GM18870 (cell line): ENCODE results near the gene HCN2.
"Not testable (repeated sequence)": the region's sequence is repeated elsewhere in the genome, so short reads cannot be mapped to it uniquely, and the experiment has no call there.

Experiments used
- ATAC-seq: cut with Tn5 transposase; IDR thresholded peaks from one replicate; pipeline ENCODE4 v1.9.1; 2021; ENCODE audit warnings: moderate library complexity; ENCODE audit not compliant: unreplicated experiment

HCN2 gene

GRCh38 chr19:617551-618246, 28.0 kb downstream of the HCN2 start:
- no peak for ATAC-seq

GRCh38 chr19:618247-618619, 28.6 kb downstream of the HCN2 start:
- ATAC-seq = no peak

GRCh38 chr19:618674-619285, 29.1 kb downstream of the HCN2 start:
- ATAC-seq = no peak

GRCh38 chr19:619286-620002, 29.8 kb downstream of the HCN2 start:
- no peak for ATAC-seq

- no peak for ATAC-seq
Observed at GRCh38 chr19:620166-620862, 30.6 kb downstream of the HCN2 start.

- ATAC-seq = not testable (repeated sequence)
Observed at GRCh38 chr19:621191-621590, 31.5 kb downstream of the HCN2 start.

- no peak for ATAC-seq
Observed at GRCh38 chr19:621819-622218, 32.1 kb downstream of the HCN2 start.

GRCh38 chr19:622666-623065, 33.0 kb downstream of the HCN2 start:
- ATAC-seq = no peak

- no peak for ATAC-seq
Observed at GRCh38 chr19:623175-623916, 33.7 kb downstream of the HCN2 start.

GRCh38 chr19:623974-624373, 34.3 kb downstream of the HCN2 start:
- no peak for ATAC-seq

- ATAC-seq = no peak
Observed at GRCh38 chr19:624433-625109, 34.9 kb downstream of the HCN2 start.

GRCh38 chr19:625257-625656, 35.6 kb downstream of the HCN2 start:
- no peak for ATAC-seq

GRCh38 chr19:626566-626965, 36.9 kb downstream of the HCN2 start:
- not testable (repeated sequence) for ATAC-seq

GRCh38 chr19:628168-628567, 38.5 kb downstream of the HCN2 start:
- ATAC-seq = no peak

- ATAC-seq = not testable (repeated sequence)
Observed at GRCh38 chr19:629515-629914, 39.8 kb downstream of the HCN2 start.

GRCh38 chr19:629961-630714, 40.5 kb downstream of the HCN2 start:
- ATAC-seq = no peak

GRCh38 chr19:632579-633067, 42.9 kb downstream of the HCN2 start:
- no peak for ATAC-seq

- peak; percentile 71 for ATAC-seq
Observed at GRCh38 chr19:633068-633785, 43.5 kb downstream of the HCN2 start, which contains the start of gene POLRMT. TSS of gene POLRMT (minus strand) at chr19:633537. CDS start at chr19:633512, 25 bp downstream.
